ENCODE measurements around the gene KRT31. TPM values are rescaled to one million over a fixed set of nuclear protein-coding genes. Genes with fewer than 3 reads are reported as not detected.

KRT31 gene
- total and polyA plus RNA-seq, 2 of the 4 experiments (the other 2 are of a cell fraction) = 0.05 TPM; not detected in 1

GRCh38 chr17:41442739-41443138 lies 45.3 kb upstream of the KRT31 start:
- H3K36me3 ChIP-seq (ENCODE audit: control insufficient read depth, insufficient read depth, low read length) = no peaks in the 10 kb centered on the region
- ChIA-PET CTCF (interaction anchor here (0.6 kb wide), 1 partner anchor 10 kb away, joined by 5 read pairs; no protein-coding TSS in a partner anchor), POLR2A (ENCODE audit: unreplicated experiment) (no interaction called here)
- no peak overlapping the region for H3K4ac ChIP-seq (ENCODE audit: low read depth, low read length)
- intact Hi-C loops (cut with micrococcal nuclease) (no loop called here), dilution Hi-C loops (cut with HindIII; ENCODE audit: low sequenced_read_pairs, unreplicated experiment) (no loop called here), in situ Hi-C loops (cut with MboI; ENCODE audit: low sequenced_read_pairs) (no loop called here)
- no peak overlapping the region for H3K23ac ChIP-seq (ENCODE audit: low read depth, low read length)
- no peak overlapping the region for H4K8ac ChIP-seq (ENCODE audit: low read depth in 2 of 2, low read length in 2 of 2)
- no peaks in the 10 kb centered on the region for H3K79me1 ChIP-seq (ENCODE audit: low read depth in 1 of 2, low read length in 2 of 2)
- no peak overlapping the region for H4K5ac ChIP-seq (ENCODE audit: low read depth, low read length)
- peak overlapping the region; percentile 13; the same call in 1 of the 2 replicates for H2BK120ac ChIP-seq (ENCODE audit: low read depth, low read length)
- no peaks in the 10 kb centered on the region for H4K20me1 ChIP-seq (ENCODE audit: insufficient read depth, low read length)
- no peaks in the 10 kb centered on the region for H3K27me3 ChIP-seq (ENCODE audit: control insufficient read depth, insufficient read depth, low read length)
- no peak overlapping the region for H3K4me3 ChIP-seq (ENCODE audit: insufficient read depth, low read depth, low read length)
- no peak overlapping the region for H4K91ac ChIP-seq (ENCODE audit: insufficient read depth, low read depth, low read length)
- 0 out of 3 replicates have a peak overlapping the region, but pooled peaks have one; percentile 35 for H2BK15ac ChIP-seq (ENCODE audit: low read depth, low read length)
- DNase-seq (peak; percentile 57), ATAC-seq (ENCODE audit: low read depth) (no peak)
- no peak for TF ChIP-seq POLR2A (IDR thresholded peaks at IDR 0.05; ENCODE audit: low read depth, low read length)
- no peak for TF ChIP-seq SMC3 (IDR thresholded peaks at IDR 0.05; ENCODE audit: low read depth, low read length)
- TF ChIP-seq CEBPB (IDR thresholded peaks at IDR 0.05; ENCODE audit: low read depth, low read length) = no peak
- TF ChIP-seq FOS (IDR thresholded peaks at IDR 0.05; ENCODE audit: low read depth, low read length) = peak; percentile 28; the same call in 1 of the 2 replicates
- TF ChIP-seq RCOR1 (IDR thresholded peaks at IDR 0.05; ENCODE audit: insufficient replicate concordance, low read length) = no peak
- no peak for TF ChIP-seq BHLHE40 (IDR thresholded peaks at IDR 0.05; ENCODE audit: low read depth, low read length)
- TF ChIP-seq RAD21 (IDR thresholded peaks at IDR 0.05; ENCODE audit: low read length) = no peak
- peak overlapping the region; percentile 62; the same call in 1 of the 2 replicates for H3K14ac ChIP-seq (replicated peaks; ENCODE audit: low read depth, low read length)
- H2BK5ac ChIP-seq (ENCODE audit: low read depth, low read length, poor library complexity, severe bottlenecking) = no peak overlapping the region
- no peak overlapping the region; the same call in 1 of the 2 replicates for H3K18ac ChIP-seq (ENCODE audit: low read depth, low read length)
- no peaks in the 10 kb centered on the region for H3K9me3 ChIP-seq (ENCODE audit: control insufficient read depth, insufficient read depth, low read length)
- peaks cover 10% of the 10 kb centered on the region for H3K4me1 ChIP-seq (ENCODE audit: control insufficient read depth, insufficient read depth, low read length)
- no peak overlapping the region for H3K9ac ChIP-seq (ENCODE audit: low read depth, low read length)
- no TSS peak for BruUV-seq (replicated peaks)
- no peak overlapping the region for H2AK9ac ChIP-seq (replicated peaks; ENCODE audit: low read depth, low read length, poor library complexity)
- H3K27ac ChIP-seq (ENCODE audit: insufficient read depth, low read length) = no peak overlapping the region
- peak overlapping the region; percentile 23; the same call in 1 of the 2 replicates for H2BK20ac ChIP-seq (ENCODE audit: low read depth, low read length)
- peaks cover 4% of the 10 kb centered on the region for H3K9me1 ChIP-seq (ENCODE audit: insufficient read depth, low read length)
- H3K56ac ChIP-seq (ENCODE audit: extremely low read depth, insufficient read depth, low read length) = no peak overlapping the region
- 73% methylated on average over 3 of the region's 4 CpGs; no CpG with 5 or more reads in 1 of the 2 experiments for WGBS, 2 experiments (ENCODE audit: extremely low coverage in 2 of 2, insufficient read length in 1 of 2)
- H3K4me2 ChIP-seq (ENCODE audit: low read depth, low read length) = no peak overlapping the region
- H2AFZ ChIP-seq (replicated peaks; ENCODE audit: low read length, poor library complexity) = no peak overlapping the region
- H2AK5ac ChIP-seq (ENCODE audit: low read depth, low read length) = no peak overlapping the region
